IMR-90 (cell line): ENCODE measurements around the gene RET. TPM values are rescaled to one million over a fixed set of nuclear protein-coding genes. Genes with fewer than 3 reads are reported as not detected.

Experiments used
- ATAC-seq: fragments of 200-7000 bp; cut with Tn5 transposase; 2 replicates; pipeline ENCODE4 v1.9.1; 2020; ENCODE audit warnings: low read depth, mild to moderate bottlenecking, moderate library complexity
- BruUV-seq: library from RNA; stranded (reverse); fragments of 400-500 nt; replicated peaks from 2 replicates; lab custom pipeline; 2021; lab: Mats Ljungman, UMichigan
- CTCF ChIA-PET: fragments of 300-600 bp; formaldehyde crosslinking; extraction: SDS; loops from one replicate; lab custom pipeline; 2021; ENCODE audit warnings: antibody characterized with exemption; lab: Yijun Ruan, JAX
- POLR2A ChIA-PET: fragments of 300-600 bp; sonication (Branson Sonifier 250); formaldehyde crosslinking; loops from one replicate; lab custom pipeline; 2022; ENCODE audit warnings: antibody characterized with exemption; ENCODE audit not compliant: unreplicated experiment; lab: Charles Lee
- DNase-seq: peaks from one replicate; pipeline ENCODE4 v3.0.0; 2013
- H2AFZ ChIP-seq: replicated peaks from 2 replicates; pipeline ENCODE3; 2013; ENCODE audit warnings: low read length, mild to moderate bottlenecking; ENCODE audit not compliant: poor library complexity
- H2AK5ac ChIP-seq: 2 replicates; pipeline ENCODE4 v1.6.1; 2013; ENCODE audit warnings: low read depth, low read length, inconsistent platforms
- H2AK9ac ChIP-seq: replicated peaks from 2 replicates; pipeline ENCODE3; 2013; ENCODE audit warnings: mild to moderate bottlenecking, low read depth, low read length, moderate library complexity; ENCODE audit not compliant: poor library complexity
- H2BK120ac ChIP-seq: 2 replicates; pipeline ENCODE4 v1.6.1; 2013; ENCODE audit warnings: low read depth, low read length, inconsistent platforms
- H2BK15ac ChIP-seq: 3 replicates; pipeline ENCODE4 v1.6.1; 2013; ENCODE audit warnings: low read depth, low read length, inconsistent platforms
- H2BK20ac ChIP-seq: 2 replicates; pipeline ENCODE4 v1.6.1; 2013; ENCODE audit warnings: low read depth, mild to moderate bottlenecking, inconsistent platforms, low read length, moderate library complexity
- H2BK5ac ChIP-seq: 2 replicates; pipeline ENCODE4 v1.6.1; 2013; ENCODE audit warnings: mild to moderate bottlenecking, low read depth, low read length, inconsistent platforms; ENCODE audit not compliant: poor library complexity, severe bottlenecking
- H3K14ac ChIP-seq: replicated peaks from 2 replicates; pipeline ENCODE4 v1.6.1; 2013; ENCODE audit warnings: low read depth, low read length, inconsistent platforms
- H3K18ac ChIP-seq: 2 replicates; pipeline ENCODE4 v1.6.1; 2013; ENCODE audit warnings: low read depth, low read length, control low read depth
- H3K23ac ChIP-seq: 2 replicates; pipeline ENCODE4 v1.6.1; 2013; ENCODE audit warnings: low read depth, low read length, inconsistent platforms
- H3K27ac ChIP-seq: 2 replicates; pipeline ENCODE4 v1.5.1; 2013; ENCODE audit warnings: mild to moderate bottlenecking, control low read depth, low read length; ENCODE audit not compliant: insufficient read depth
- H3K27me3 ChIP-seq: 2 replicates; pipeline ENCODE4 v1.6.1; 2013; ENCODE audit warnings: low read length; ENCODE audit not compliant: control insufficient read depth, insufficient read depth
- H3K36me3 ChIP-seq: 2 replicates; pipeline ENCODE4 v1.6.1; 2013; ENCODE audit warnings: low read length, mixed read lengths; ENCODE audit not compliant: control insufficient read depth, insufficient read depth
- H3K4ac ChIP-seq: 2 replicates; pipeline ENCODE4 v1.6.1; 2013; ENCODE audit warnings: low read depth, low read length, inconsistent platforms
- H3K4me1 ChIP-seq: 2 replicates; pipeline ENCODE4 v1.6.1; 2013; ENCODE audit warnings: low read length, mixed read lengths; ENCODE audit not compliant: control insufficient read depth, insufficient read depth
- H3K4me2 ChIP-seq: 2 replicates; pipeline ENCODE4 v1.6.1; 2013; ENCODE audit warnings: low read depth, mild to moderate bottlenecking, control low read depth, low read length, moderate library complexity
- H3K4me3 ChIP-seq: 2 replicates; pipeline ENCODE4 v1.5.1; 2013; ENCODE audit warnings: low read depth, mild to moderate bottlenecking, control low read depth, low read length, moderate library complexity; ENCODE audit not compliant: insufficient read depth
- H3K56ac ChIP-seq: 2 replicates; pipeline ENCODE4 v1.6.1; 2013; ENCODE audit warnings: low read length, inconsistent platforms; ENCODE audit not compliant: insufficient read depth; ENCODE audit errors: extremely low read depth
- H3K79me1 ChIP-seq, 2 experiments: 2 replicates each; pipeline ENCODE4 v1.6.1; 2013; ENCODE audit warnings: low read length in 2 of 2, inconsistent platforms in 1 of 2, low read depth in 1 of 2
- H3K9ac ChIP-seq: 2 replicates; pipeline ENCODE4 v1.6.1; 2013; ENCODE audit warnings: low read depth, low read length, control low read depth
- H3K9me1 ChIP-seq: 2 replicates; pipeline ENCODE4 v1.6.1; 2013; ENCODE audit warnings: low read length, inconsistent platforms; ENCODE audit not compliant: insufficient read depth
- H3K9me3 ChIP-seq: 2 replicates; pipeline ENCODE4 v1.6.1; 2013; ENCODE audit warnings: low read length; ENCODE audit not compliant: control insufficient read depth, insufficient read depth
- H4K20me1 ChIP-seq: 2 replicates; pipeline ENCODE4 v1.6.1; 2013; ENCODE audit warnings: low read length, inconsistent platforms; ENCODE audit not compliant: insufficient read depth
- H4K5ac ChIP-seq: 2 replicates; pipeline ENCODE4 v1.6.1; 2013; ENCODE audit warnings: mild to moderate bottlenecking, low read depth, low read length, control low read depth
- H4K8ac ChIP-seq, 2 experiments: 2 replicates each; pipeline ENCODE4 v1.6.1; 2013; ENCODE audit warnings: low read depth in 2 of 2, low read length in 2 of 2, control low read depth in 1 of 2, inconsistent platforms in 1 of 2
- H4K91ac ChIP-seq: 2 replicates; pipeline ENCODE4 v1.6.1; 2013; ENCODE audit warnings: low read depth, low read length, inconsistent platforms; ENCODE audit not compliant: insufficient read depth
- BHLHE40 ChIP-seq: fragments of 150-350 bp; IDR thresholded peaks from 2 replicates; pipeline ENCODE4 v1.6.1; 2016; ENCODE audit warnings: mild to moderate bottlenecking, low read depth, low read length
- CEBPB ChIP-seq: IDR thresholded peaks from 2 replicates; pipeline ENCODE4 v1.6.1; 2012; ENCODE audit warnings: low read depth, low read length, improper control_type of control experiment
- CHD1 ChIP-seq: IDR thresholded peaks from 2 replicates; pipeline ENCODE4 v1.6.1; 2012; ENCODE audit warnings: low read depth, low read length, improper control_type of control experiment
- FOS ChIP-seq: fragments of 150-350 bp; IDR thresholded peaks from 2 replicates; pipeline ENCODE4 v1.6.1; 2016; ENCODE audit warnings: low read depth, low read length
- MAFK ChIP-seq: IDR thresholded peaks from 2 replicates; pipeline ENCODE4 v1.6.1; 2012; ENCODE audit warnings: low read depth, low read length, improper control_type of control experiment
- MAZ ChIP-seq: IDR thresholded peaks from 2 replicates; pipeline ENCODE4 v1.6.1; 2012; ENCODE audit warnings: low read depth, mild to moderate bottlenecking, low read length, improper control_type of control experiment, moderate library complexity, borderline replicate concordance
- MXI1 ChIP-seq: IDR thresholded peaks from 2 replicates; pipeline ENCODE4 v1.6.1; 2012; ENCODE audit warnings: low read depth, mild to moderate bottlenecking, low read length, moderate library complexity, borderline replicate concordance
- NFE2L2 ChIP-seq: fragments of 150-350 bp; IDR thresholded peaks from 2 replicates; pipeline ENCODE4 v1.6.1; 2016; ENCODE audit warnings: low read depth, mild to moderate bottlenecking, low read length
- POLR2A ChIP-seq: IDR thresholded peaks from 2 replicates; pipeline ENCODE4 v1.6.1; 2012; ENCODE audit warnings: mild to moderate bottlenecking, low read depth, low read length
- RAD21 ChIP-seq: IDR thresholded peaks from 2 replicates; pipeline ENCODE4 v1.6.1; 2012; ENCODE audit warnings: low read length, improper control_type of control experiment
- RCOR1 ChIP-seq: IDR thresholded peaks from 2 replicates; pipeline ENCODE4 v1.6.1; 2012; ENCODE audit warnings: mild to moderate bottlenecking, low read length, improper control_type of control experiment; ENCODE audit not compliant: insufficient replicate concordance
- RFX5 ChIP-seq: IDR thresholded peaks from 2 replicates; pipeline ENCODE4 v1.8.0; 2012; ENCODE audit warnings: low read depth, mild to moderate bottlenecking, low read length, moderate library complexity
- SMC3 ChIP-seq: fragments of 150-350 bp; IDR thresholded peaks from 2 replicates; pipeline ENCODE4 v1.6.1; 2016; ENCODE audit warnings: low read depth, mild to moderate bottlenecking, antibody characterized with exemption, low read length, moderate library complexity
- WGBS, 2 experiments: methylation state at CpG; one replicate each; pipeline versions ENCODE4 v1.1.5 to v1.1.7; 2013; ENCODE audit warnings: missing lambda C conversion rate in 2 of 2; ENCODE audit not compliant: insufficient read length in 1 of 2; ENCODE audit errors: extremely low coverage in 2 of 2; 5-methylcytosine and 5-hydroxymethylcytosine counted together
- dilution Hi-C: fragments of 300-500 bp; cut with HindIII; formaldehyde crosslinking; loops from one replicate; pipeline ENCODE4 v1.14.3; 2018; ENCODE audit warnings: low sequenced_read_pairs; ENCODE audit not compliant: unreplicated experiment
- in situ Hi-C: fragments of 300-500 bp; cut with MboI; formaldehyde crosslinking; loops from 3 replicates; pipeline ENCODE4 v1.14.3; 2019; ENCODE audit warnings: low sequenced_read_pairs, inconsistent platforms, mixed read lengths
- intact Hi-C: fragments of 100-400 bp; cut with micrococcal nuclease; formaldehyde crosslinking; loops from 2 replicates; pipeline ENCODE4 v1.10.0; 2022
- polyA plus RNA-seq, 3 experiments: library from polyadenylated mRNA; depleted of rRNA; stranded (reverse); fragments of >200 nt; gene quantifications; 2 replicates each; pipeline ENCODE4 v1.2.3, GENCODE V29; 2012; ENCODE audit warnings: low replicate concordance in 1 of 3
- total RNA-seq: library from RNA; depleted of rRNA; stranded (reverse); fragments of >200 nt; gene quantifications from 2 replicates; pipeline ENCODE4 v1.2.3, GENCODE V29; 2012
- TF ChIP-seq, protein P1 (sequence below): fragments of 150-350 bp; IDR thresholded peaks from 2 replicates; pipeline ENCODE4 v1.6.1; 2017; ENCODE audit warnings: mild to moderate bottlenecking, antibody characterized with exemption, low read length, low read depth
- TF ChIP-seq, protein P2 (sequence below): fragments of 150-350 bp; IDR thresholded peaks from 2 replicates; pipeline ENCODE4 v1.6.1; 2016; ENCODE audit warnings: low read depth, mild to moderate bottlenecking, low read length, moderate library complexity, borderline replicate concordance
- TF ChIP-seq, protein P3 (sequence below): conservative IDR thresholded peaks from 2 replicates; pipeline ENCODE4 v1.5.1; 2012; ENCODE audit warnings: mild to moderate bottlenecking, low read depth, low read length, improper control_type of control experiment

The RET gene
- total and polyA plus RNA-seq, 2 of the 4 experiments (the other 2 are of a cell fraction), result 0.10 to 0.18 TPM

DNA sequence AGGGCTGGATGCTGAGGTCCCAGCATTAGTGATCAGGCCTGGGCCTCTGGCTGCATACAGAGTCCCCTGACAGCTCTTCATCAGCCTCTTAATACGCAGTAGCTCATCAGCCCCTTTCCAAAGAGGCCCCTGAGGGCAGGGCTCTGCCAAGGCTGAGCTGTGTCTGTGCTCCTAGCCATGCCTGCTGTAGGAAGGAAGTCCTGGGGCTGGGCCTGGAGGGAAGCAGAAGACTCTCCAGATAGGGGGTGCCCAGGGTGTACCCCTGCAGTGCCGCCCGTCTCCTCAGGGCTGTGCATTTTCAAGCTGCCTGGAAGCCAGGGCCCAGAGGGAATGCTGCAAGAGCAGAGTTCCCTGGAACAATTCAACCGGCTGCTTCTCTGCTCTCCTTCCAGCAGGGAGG is 7.3 kb upstream of the RET start:
- WGBS, 2 experiments, result 36% methylated on average over 2 of the region's 4 CpGs; no CpG with 5 or more reads in 1 of the 2 experiments
- no peak overlapping the region for H2BK5ac ChIP-seq
- no peak overlapping the region for H2BK120ac ChIP-seq
- H3K79me1 ChIP-seq, result no peaks in the 10 kb centered on the region
- no peak overlapping the region for H3K4ac ChIP-seq
- H3K4me2 ChIP-seq, result no peak overlapping the region
- no peak overlapping the region for H4K5ac ChIP-seq
- no peaks in the 10 kb centered on the region for H4K20me1 ChIP-seq
- no peak overlapping the region for H3K18ac ChIP-seq
- H4K8ac ChIP-seq, result no peak overlapping the region
- ChIA-PET POLR2A (no interaction called here), CTCF (no interaction called here)
- H3K9ac ChIP-seq, result no peak overlapping the region
- H3K9me3 ChIP-seq, result no peaks in the 10 kb centered on the region
- H3K36me3 ChIP-seq, result no peaks in the 10 kb centered on the region
- no peak overlapping the region for H2BK15ac ChIP-seq
- DNase-seq (no peak), ATAC-seq (no peak)
- no peak overlapping the region for H3K23ac ChIP-seq
- intact Hi-C loops (no loop called here), in situ Hi-C loops (loop anchor here (25.0 kb wide), 1 partner anchor 182 kb away; no protein-coding TSS in a partner anchor), dilution Hi-C loops (no loop called here)
- no peak overlapping the region for H3K27ac ChIP-seq
- no peak overlapping the region for H2AK5ac ChIP-seq
- no peak overlapping the region for H2AK9ac ChIP-seq
- H3K14ac ChIP-seq, result no peak overlapping the region
- no peaks in the 10 kb centered on the region for H3K4me1 ChIP-seq
- no peaks in the 10 kb centered on the region for H3K9me1 ChIP-seq
- no peak overlapping the region for H4K91ac ChIP-seq
- BruUV-seq, result no TSS peak
- no peak overlapping the region for H2BK20ac ChIP-seq
- TF ChIP-seq, protein P1, sequence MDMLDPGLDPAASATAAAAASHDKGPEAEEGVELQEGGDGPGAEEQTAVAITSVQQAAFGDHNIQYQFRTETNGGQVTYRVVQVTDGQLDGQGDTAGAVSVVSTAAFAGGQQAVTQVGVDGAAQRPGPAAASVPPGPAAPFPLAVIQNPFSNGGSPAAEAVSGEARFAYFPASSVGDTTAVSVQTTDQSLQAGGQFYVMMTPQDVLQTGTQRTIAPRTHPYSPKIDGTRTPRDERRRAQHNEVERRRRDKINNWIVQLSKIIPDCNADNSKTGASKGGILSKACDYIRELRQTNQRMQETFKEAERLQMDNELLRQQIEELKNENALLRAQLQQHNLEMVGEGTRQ, result no peak
- no peak for TF ChIP-seq SMC3
- no peak for TF ChIP-seq FOS
- TF ChIP-seq CEBPB, result no peak
- no peak for TF ChIP-seq RAD21
- no peak for TF ChIP-seq CHD1
- TF ChIP-seq BHLHE40, result no peak
- TF ChIP-seq POLR2A, result no peak
- TF ChIP-seq, protein P2, sequence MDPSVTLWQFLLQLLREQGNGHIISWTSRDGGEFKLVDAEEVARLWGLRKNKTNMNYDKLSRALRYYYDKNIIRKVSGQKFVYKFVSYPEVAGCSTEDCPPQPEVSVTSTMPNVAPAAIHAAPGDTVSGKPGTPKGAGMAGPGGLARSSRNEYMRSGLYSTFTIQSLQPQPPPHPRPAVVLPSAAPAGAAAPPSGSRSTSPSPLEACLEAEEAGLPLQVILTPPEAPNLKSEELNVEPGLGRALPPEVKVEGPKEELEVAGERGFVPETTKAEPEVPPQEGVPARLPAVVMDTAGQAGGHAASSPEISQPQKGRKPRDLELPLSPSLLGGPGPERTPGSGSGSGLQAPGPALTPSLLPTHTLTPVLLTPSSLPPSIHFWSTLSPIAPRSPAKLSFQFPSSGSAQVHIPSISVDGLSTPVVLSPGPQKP, result no peak
- no peak for TF ChIP-seq RFX5
- no peak for TF ChIP-seq MAFK
- TF ChIP-seq MAZ, result no peak
- TF ChIP-seq MXI1, result no peak
- TF ChIP-seq RCOR1, result no peak
- TF ChIP-seq NFE2L2, result no peak
- TF ChIP-seq, protein P3, sequence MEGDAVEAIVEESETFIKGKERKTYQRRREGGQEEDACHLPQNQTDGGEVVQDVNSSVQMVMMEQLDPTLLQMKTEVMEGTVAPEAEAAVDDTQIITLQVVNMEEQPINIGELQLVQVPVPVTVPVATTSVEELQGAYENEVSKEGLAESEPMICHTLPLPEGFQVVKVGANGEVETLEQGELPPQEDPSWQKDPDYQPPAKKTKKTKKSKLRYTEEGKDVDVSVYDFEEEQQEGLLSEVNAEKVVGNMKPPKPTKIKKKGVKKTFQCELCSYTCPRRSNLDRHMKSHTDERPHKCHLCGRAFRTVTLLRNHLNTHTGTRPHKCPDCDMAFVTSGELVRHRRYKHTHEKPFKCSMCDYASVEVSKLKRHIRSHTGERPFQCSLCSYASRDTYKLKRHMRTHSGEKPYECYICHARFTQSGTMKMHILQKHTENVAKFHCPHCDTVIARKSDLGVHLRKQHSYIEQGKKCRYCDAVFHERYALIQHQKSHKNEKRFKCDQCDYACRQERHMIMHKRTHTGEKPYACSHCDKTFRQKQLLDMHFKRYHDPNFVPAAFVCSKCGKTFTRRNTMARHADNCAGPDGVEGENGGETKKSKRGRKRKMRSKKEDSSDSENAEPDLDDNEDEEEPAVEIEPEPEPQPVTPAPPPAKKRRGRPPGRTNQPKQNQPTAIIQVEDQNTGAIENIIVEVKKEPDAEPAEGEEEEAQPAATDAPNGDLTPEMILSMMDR, result no peak
- H3K4me3 ChIP-seq, result no peak overlapping the region
- peaks cover 26% of the 10 kb centered on the region for H3K27me3 ChIP-seq
- no peak overlapping the region for H3K56ac ChIP-seq
- no peak overlapping the region for H2AFZ ChIP-seq
